Stomach (tissue), 4 donors: ENCODE measurements around the gene MICALL2.

ENCODE experiments used
- EP300 ChIP-seq: sonication (generic); formaldehyde crosslinking; IDR thresholded peaks from one replicate; pipeline ENCODE4 v1.6.1; 2017; ENCODE audit warnings: antibody characterized with exemption
- POLR2A ChIP-seq, 4 donors: fragments of 450-650 bp; IDR thresholded peaks; one replicate each; pipeline ENCODE4 v1.6.1; 2016; ENCODE audit warnings: antibody characterized with exemption in 4 of 4, control low read depth in 2 of 4, mild to moderate bottlenecking in 1 of 4, moderate library complexity in 1 of 4
- TF ChIP-seq, protein P1 (sequence below), 7 experiments: fragments of 450-650 bp in 4 of 7; fragments of 200-600 bp in 3 of 7; sonication (generic) in 3 of 7; IDR thresholded peaks; one replicate each; pipeline ENCODE4 v1.5.1; 2016 to 2019; ENCODE audit warnings: antibody characterized with exemption in 7 of 7, control low read depth in 2 of 7, mild to moderate bottlenecking in 1 of 7

DNA sequence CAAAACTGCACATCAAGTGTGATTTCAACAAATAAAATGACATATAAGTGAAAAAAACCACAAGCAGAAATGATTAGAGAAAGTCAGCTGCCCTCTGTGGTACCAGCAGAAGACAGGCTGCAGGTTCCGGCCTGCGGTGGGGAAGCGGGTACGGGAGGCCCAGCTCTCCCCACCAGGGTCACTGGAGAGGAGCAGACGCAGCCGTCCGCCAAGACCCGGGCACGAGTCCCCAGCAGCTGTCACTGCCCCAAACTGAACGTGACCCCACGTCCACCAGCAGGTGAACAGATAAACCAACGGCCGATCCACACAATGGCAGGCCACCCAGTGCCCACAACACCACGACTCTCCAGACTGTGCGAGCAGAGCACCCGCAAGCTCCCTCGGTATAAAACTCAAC is 16.1 kb upstream of the MICALL2 start:
- TF ChIP-seq, protein P1, sequence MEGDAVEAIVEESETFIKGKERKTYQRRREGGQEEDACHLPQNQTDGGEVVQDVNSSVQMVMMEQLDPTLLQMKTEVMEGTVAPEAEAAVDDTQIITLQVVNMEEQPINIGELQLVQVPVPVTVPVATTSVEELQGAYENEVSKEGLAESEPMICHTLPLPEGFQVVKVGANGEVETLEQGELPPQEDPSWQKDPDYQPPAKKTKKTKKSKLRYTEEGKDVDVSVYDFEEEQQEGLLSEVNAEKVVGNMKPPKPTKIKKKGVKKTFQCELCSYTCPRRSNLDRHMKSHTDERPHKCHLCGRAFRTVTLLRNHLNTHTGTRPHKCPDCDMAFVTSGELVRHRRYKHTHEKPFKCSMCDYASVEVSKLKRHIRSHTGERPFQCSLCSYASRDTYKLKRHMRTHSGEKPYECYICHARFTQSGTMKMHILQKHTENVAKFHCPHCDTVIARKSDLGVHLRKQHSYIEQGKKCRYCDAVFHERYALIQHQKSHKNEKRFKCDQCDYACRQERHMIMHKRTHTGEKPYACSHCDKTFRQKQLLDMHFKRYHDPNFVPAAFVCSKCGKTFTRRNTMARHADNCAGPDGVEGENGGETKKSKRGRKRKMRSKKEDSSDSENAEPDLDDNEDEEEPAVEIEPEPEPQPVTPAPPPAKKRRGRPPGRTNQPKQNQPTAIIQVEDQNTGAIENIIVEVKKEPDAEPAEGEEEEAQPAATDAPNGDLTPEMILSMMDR (IDR thresholded peaks at IDR 0.05), result no peak
- TF ChIP-seq POLR2A (IDR thresholded peaks at IDR 0.05) (no peak), EP300 (no peak)
